Endothelial cell of umbilical vein (primary cell): ENCODE measurements around the gene ACER2.

ENCODE experiments used
- CTCF ChIP-seq, 2 donors: IDR thresholded peaks; 1 replicate in 1 of 2; 2 replicates in 1 of 2; pipeline ENCODE4 v1.5.1; 2011; ENCODE audit warnings: low read length in 2 of 2, mild to moderate bottlenecking in 2 of 2, moderate library complexity in 2 of 2, control low read depth in 1 of 2, inconsistent platforms in 1 of 2, low read depth in 1 of 2; ENCODE audit not compliant: insufficient read depth in 1 of 2; ENCODE audit errors: extremely low read depth in 1 of 2
- EZH2 ChIP-seq: IDR thresholded peaks from 2 replicates; pipeline ENCODE4 v1.6.1; 2012; ENCODE audit warnings: borderline replicate concordance, low read depth, mild to moderate bottlenecking, moderate library complexity, low read length, inconsistent platforms; ENCODE audit not compliant: severe bottlenecking
- JUN ChIP-seq: IDR thresholded peaks from 2 replicates; pipeline ENCODE4 v1.6.1; 2011; ENCODE audit warnings: borderline replicate concordance, low read depth; ENCODE audit not compliant: insufficient read length, insufficient read depth
- MYC ChIP-seq: IDR thresholded peaks from one replicate; pipeline ENCODE4 v1.6.1; 2011; ENCODE audit warnings: mild to moderate bottlenecking, low read depth, low read length
- POLR2AphosphoS5 ChIP-seq: IDR thresholded peaks from 2 replicates; pipeline ENCODE4 v1.6.1; 2012; ENCODE audit warnings: low read depth, mild to moderate bottlenecking, control low read depth, low read length, moderate library complexity; ENCODE audit not compliant: insufficient read depth

- TF ChIP-seq JUN: no peak
- no peak for TF ChIP-seq POLR2AphosphoS5
- TF ChIP-seq EZH2: no peak
- no peak for TF ChIP-seq CTCF (IDR thresholded peaks at IDR 0.05; ENCODE audit: extremely low read depth in 1 of 2, insufficient read depth in 1 of 2, low read depth in 1 of 2, low read length in 2 of 2)
- TF ChIP-seq MYC: no peak
Measured at GRCh38 chr9:19460243-19460642, 51.4 kb downstream of the ACER2 start.
